ENCODE measurements around the gene ZNF789.

DNA sequence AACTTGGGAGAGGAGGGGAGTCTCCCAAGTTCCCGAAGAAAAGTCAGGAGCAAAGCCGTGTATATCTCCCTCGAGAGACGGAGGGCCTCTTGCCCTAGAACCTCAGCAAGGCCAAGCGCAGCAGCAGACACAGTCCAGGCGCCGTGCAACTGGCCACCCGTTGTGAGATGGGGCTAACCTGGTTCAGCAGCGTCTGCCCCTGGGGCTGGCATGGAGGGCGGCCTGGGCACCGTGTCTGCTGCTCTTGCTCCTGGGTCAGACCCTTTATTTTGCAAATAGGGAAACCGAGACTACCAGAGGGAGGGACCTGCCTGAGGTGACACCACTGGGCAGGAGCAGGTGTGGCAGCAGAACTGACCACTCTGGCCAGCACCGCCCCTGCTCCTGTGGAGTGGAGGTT is 20.1 kb upstream of the ZNF789 start:
- TF ChIP-seq, protein P1, sequence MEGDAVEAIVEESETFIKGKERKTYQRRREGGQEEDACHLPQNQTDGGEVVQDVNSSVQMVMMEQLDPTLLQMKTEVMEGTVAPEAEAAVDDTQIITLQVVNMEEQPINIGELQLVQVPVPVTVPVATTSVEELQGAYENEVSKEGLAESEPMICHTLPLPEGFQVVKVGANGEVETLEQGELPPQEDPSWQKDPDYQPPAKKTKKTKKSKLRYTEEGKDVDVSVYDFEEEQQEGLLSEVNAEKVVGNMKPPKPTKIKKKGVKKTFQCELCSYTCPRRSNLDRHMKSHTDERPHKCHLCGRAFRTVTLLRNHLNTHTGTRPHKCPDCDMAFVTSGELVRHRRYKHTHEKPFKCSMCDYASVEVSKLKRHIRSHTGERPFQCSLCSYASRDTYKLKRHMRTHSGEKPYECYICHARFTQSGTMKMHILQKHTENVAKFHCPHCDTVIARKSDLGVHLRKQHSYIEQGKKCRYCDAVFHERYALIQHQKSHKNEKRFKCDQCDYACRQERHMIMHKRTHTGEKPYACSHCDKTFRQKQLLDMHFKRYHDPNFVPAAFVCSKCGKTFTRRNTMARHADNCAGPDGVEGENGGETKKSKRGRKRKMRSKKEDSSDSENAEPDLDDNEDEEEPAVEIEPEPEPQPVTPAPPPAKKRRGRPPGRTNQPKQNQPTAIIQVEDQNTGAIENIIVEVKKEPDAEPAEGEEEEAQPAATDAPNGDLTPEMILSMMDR (conservative IDR thresholded peaks at IDR 0.05; ENCODE audit: low read length), result no peak
- no peak for TF ChIP-seq EZH2phosphoT487 (IDR thresholded peaks at IDR 0.05; ENCODE audit: borderline replicate concordance, low read depth, low read length)

Measured in OCI-LY7 (cell line).